Measurements from ENCODE around the gene CDKAL1.

CDKAL1 gene

DNA sequence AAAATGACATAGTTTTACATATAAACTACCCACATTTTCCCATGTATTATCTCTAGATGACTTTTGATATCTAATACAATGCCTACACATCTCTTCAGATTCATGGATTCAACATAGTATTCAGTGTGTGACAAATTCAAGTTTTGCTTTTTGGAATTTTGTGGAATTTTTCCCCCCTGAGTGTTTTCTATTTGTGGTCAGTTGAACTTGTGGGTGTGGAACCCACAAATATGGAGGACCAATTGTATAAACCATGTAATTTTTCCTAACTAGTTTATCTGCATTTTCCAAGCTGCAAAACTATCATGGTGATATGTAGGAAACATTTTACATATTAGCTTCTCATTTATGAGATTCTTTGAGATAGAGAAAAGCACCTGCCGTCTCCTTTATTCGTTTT lies 685.0 kb downstream of the CDKAL1 start:
- TF ChIP-seq RAD21 (IDR thresholded peaks at IDR 0.05; ENCODE audit: low read depth) (no peak), TCF12 (IDR thresholded peaks at IDR 0.05; ENCODE audit: low read depth) (no peak), FOXM1 (IDR thresholded peaks at IDR 0.05; ENCODE audit: borderline replicate concordance, low read depth) (no peak), CREB1 (IDR thresholded peaks at IDR 0.05; ENCODE audit: low read depth) (no peak), MAX (IDR thresholded peaks at IDR 0.05) (no peak), TAF1 (IDR thresholded peaks at IDR 0.05; ENCODE audit: low read depth) (no peak), REST (IDR thresholded peaks at IDR 0.05; ENCODE audit: low read depth) (no peak), EGR1 (IDR thresholded peaks at IDR 0.05) (no peak), EP300 (IDR thresholded peaks at IDR 0.05; ENCODE audit: borderline replicate concordance) (no peak), ZBTB7A (IDR thresholded peaks at IDR 0.05; ENCODE audit: low read depth) (no peak), NFIC (IDR thresholded peaks at IDR 0.05) (no peak)

DNA sequence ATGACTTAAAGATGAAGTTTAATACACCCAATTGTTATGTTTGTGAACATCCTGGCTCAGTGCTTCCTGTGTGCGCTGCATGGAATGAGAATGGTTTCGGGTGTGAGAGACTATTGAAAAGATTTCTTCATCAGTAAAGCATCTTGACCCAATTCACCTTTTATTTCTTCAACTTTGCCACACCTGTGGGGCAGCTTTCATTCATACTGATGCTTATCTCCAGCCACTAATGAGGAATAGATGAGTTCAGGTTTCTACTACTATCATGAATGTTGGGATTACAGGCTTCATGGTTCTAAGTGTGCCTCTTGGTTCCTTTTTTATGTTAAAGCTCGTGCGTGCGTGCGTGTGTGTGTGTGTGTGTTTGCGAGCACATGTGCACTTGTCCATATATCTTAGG lies 685.6 kb downstream of the CDKAL1 start:
- no peak for TF ChIP-seq MAX (IDR thresholded peaks at IDR 0.05)
- TF ChIP-seq CEBPB (IDR thresholded peaks at IDR 0.05): no peak
- TF ChIP-seq, protein P1, sequence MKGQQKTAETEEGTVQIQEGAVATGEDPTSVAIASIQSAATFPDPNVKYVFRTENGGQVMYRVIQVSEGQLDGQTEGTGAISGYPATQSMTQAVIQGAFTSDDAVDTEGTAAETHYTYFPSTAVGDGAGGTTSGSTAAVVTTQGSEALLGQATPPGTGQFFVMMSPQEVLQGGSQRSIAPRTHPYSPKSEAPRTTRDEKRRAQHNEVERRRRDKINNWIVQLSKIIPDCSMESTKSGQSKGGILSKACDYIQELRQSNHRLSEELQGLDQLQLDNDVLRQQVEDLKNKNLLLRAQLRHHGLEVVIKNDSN (IDR thresholded peaks at IDR 0.05): no peak
- no peak for TF ChIP-seq ZBTB7A (IDR thresholded peaks at IDR 0.05; ENCODE audit: low read depth)
- TF ChIP-seq RAD21 (IDR thresholded peaks at IDR 0.05; ENCODE audit: low read depth): no peak
- no peak for TF ChIP-seq REST (IDR thresholded peaks at IDR 0.05; ENCODE audit: low read depth)
- TF ChIP-seq NFIC (IDR thresholded peaks at IDR 0.05): no peak
- no peak for TF ChIP-seq CREB1 (IDR thresholded peaks at IDR 0.05; ENCODE audit: low read depth)
- TF ChIP-seq TCF12 (IDR thresholded peaks at IDR 0.05; ENCODE audit: low read depth): no peak
- no peak for TF ChIP-seq TEAD4 (IDR thresholded peaks at IDR 0.05)
- TF ChIP-seq TAF1 (IDR thresholded peaks at IDR 0.05; ENCODE audit: low read depth): no peak

- no peak for TF ChIP-seq CEBPB (IDR thresholded peaks at IDR 0.05)
- TF ChIP-seq TEAD4 (IDR thresholded peaks at IDR 0.05): no peak
- TF ChIP-seq CREB1 (IDR thresholded peaks at IDR 0.05; ENCODE audit: low read depth): no peak
- TF ChIP-seq EP300 (IDR thresholded peaks at IDR 0.05; ENCODE audit: borderline replicate concordance): no peak
- TF ChIP-seq EGR1 (IDR thresholded peaks at IDR 0.05): no peak
- TF ChIP-seq TCF12 (IDR thresholded peaks at IDR 0.05; ENCODE audit: low read depth): no peak
- TF ChIP-seq, protein P1 (IDR thresholded peaks at IDR 0.05): no peak
- no peak for TF ChIP-seq REST (IDR thresholded peaks at IDR 0.05; ENCODE audit: low read depth)
- no peak for TF ChIP-seq YY1 (IDR thresholded peaks at IDR 0.05; ENCODE audit: low read depth)
- no peak for TF ChIP-seq ZBTB7A (IDR thresholded peaks at IDR 0.05; ENCODE audit: low read depth)
- no peak for TF ChIP-seq NFIC (IDR thresholded peaks at IDR 0.05)
- TF ChIP-seq MAX (IDR thresholded peaks at IDR 0.05): no peak
- no peak for TF ChIP-seq FOXM1 (IDR thresholded peaks at IDR 0.05; ENCODE audit: borderline replicate concordance, low read depth)
- TF ChIP-seq RAD21 (IDR thresholded peaks at IDR 0.05; ENCODE audit: low read depth): no peak
- TF ChIP-seq TAF1 (IDR thresholded peaks at IDR 0.05; ENCODE audit: low read depth): no peak
Measured at GRCh38 chr6:21220271-21220987, 686.2 kb downstream of the CDKAL1 start.

- TF ChIP-seq EP300 (IDR thresholded peaks at IDR 0.05; ENCODE audit: borderline replicate concordance): no peak
- TF ChIP-seq TCF12 (IDR thresholded peaks at IDR 0.05; ENCODE audit: low read depth): no peak
- no peak for TF ChIP-seq RAD21 (IDR thresholded peaks at IDR 0.05; ENCODE audit: low read depth)
- TF ChIP-seq REST (IDR thresholded peaks at IDR 0.05; ENCODE audit: low read depth): no peak
- no peak for TF ChIP-seq TAF1 (IDR thresholded peaks at IDR 0.05; ENCODE audit: low read depth)
- TF ChIP-seq TEAD4 (IDR thresholded peaks at IDR 0.05): no peak
- no peak for TF ChIP-seq CEBPB (IDR thresholded peaks at IDR 0.05)
- TF ChIP-seq CREB1 (IDR thresholded peaks at IDR 0.05; ENCODE audit: low read depth): no peak
- TF ChIP-seq EGR1 (IDR thresholded peaks at IDR 0.05): no peak
- no peak for TF ChIP-seq ZBTB7A (IDR thresholded peaks at IDR 0.05; ENCODE audit: low read depth)
- TF ChIP-seq FOXM1 (IDR thresholded peaks at IDR 0.05; ENCODE audit: borderline replicate concordance, low read depth): no peak
- TF ChIP-seq NFIC (IDR thresholded peaks at IDR 0.05): no peak
- no peak for TF ChIP-seq YY1 (IDR thresholded peaks at IDR 0.05; ENCODE audit: low read depth)
- no peak for TF ChIP-seq MAX (IDR thresholded peaks at IDR 0.05)
- TF ChIP-seq, protein P1 (IDR thresholded peaks at IDR 0.05): no peak
Measured at GRCh38 chr6:21222656-21223055, 688.4 kb downstream of the CDKAL1 start.
